CD4-positive, alpha-beta T cell treated with Interleukin-4 for 1 hour (primary cell): Measurements from ENCODE around the gene ZNF678.
"Not testable (repeated sequence)": the region's sequence is repeated elsewhere in the genome, so short reads cannot be mapped to it uniquely, and the experiment has no call there.

Experiments
- DNase-seq, 2 donors: peaks; one replicate each; pipeline ENCODE4 v3.0.0-alpha.2; 2020 to 2022

ZNF678 gene

DNA sequence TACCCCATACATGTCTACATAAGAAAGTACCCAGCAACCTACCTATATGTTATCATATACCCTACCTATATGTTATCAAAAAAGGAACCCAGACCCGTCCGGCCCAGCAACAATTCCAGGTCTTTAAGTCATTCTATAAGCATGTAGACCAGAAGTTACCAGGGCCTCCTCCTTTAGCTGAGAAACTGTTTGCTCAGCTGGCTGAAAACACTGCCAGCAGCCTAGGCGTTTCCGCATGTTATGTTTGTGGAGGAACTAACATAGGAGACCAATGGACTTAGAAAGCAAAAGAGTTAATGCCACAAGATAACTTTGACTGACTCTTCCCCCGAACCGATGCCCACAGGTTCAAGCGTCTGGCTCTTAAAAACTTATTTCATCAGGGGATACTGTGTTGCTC lies 7.1 kb upstream of the ZNF678 start:
- no peak for DNase-seq

DNA sequence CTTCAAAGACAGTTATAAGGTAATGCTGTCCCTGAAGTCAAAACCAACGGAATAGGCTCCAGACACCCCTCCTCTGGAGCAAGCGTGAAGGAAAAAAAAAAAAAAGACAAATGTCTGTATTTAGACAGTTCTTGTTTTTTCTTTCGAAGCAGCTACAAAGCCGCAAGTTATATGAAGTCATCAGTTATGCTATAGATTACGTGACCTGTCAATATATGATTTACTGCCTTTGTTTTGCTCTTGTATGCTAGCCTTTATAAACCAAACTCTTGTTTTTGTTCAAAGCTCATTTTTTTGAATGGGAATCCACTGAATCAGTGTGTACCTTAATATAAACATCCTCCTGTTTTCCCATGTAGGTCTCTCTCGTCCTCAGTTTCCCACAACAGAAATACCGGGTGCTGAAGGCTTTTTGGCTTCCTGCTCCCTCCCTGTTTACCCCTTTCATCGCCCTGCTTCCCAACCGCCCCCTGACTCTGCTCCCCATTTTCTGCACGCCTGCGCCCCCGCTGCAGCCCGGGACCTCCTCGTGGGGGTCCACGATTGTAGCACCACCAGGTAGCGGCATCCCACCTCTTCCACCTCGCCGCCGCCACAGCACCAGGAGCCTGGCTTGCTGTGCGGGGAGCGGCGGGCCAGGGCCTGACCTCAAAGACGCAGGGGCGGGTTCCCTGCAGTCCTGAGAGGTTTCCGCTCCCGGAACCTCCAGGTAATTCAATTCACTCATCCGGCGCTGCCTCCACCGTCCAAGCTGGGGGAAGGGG lies 5.2 kb upstream of the ZNF678 start:
- DNase-seq: no peak

DNA sequence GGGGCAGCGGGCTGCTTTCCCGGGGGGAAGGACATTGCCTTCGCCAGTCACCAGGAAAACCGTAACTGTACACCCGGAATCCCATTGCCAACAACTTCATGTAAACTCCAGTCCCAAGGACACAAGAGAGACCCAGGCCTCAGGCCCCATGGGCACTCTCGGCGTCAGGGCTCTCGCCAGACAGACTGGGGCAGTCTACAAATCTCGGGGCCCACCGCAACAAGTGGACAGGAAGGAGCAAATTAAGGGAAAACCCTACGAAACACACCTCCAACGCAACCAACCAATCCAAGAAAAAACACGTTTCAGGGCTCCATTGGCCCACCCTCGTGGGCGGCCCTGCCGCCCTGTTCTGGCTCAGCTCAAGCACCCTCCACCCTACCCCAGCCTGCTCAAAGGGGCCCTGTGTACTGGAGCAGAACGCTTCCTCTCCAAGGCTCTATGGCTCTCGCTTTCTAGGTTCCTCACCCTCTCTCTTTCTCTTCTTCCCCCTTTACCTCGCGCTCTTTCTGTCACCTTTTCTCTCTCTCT lies 4.6 kb upstream of the ZNF678 start:
- DNase-seq: no peak

GRCh38 chr1:227559499-227559898 lies 3.9 kb upstream of the ZNF678 start:
- DNase-seq: no peak

DNA sequence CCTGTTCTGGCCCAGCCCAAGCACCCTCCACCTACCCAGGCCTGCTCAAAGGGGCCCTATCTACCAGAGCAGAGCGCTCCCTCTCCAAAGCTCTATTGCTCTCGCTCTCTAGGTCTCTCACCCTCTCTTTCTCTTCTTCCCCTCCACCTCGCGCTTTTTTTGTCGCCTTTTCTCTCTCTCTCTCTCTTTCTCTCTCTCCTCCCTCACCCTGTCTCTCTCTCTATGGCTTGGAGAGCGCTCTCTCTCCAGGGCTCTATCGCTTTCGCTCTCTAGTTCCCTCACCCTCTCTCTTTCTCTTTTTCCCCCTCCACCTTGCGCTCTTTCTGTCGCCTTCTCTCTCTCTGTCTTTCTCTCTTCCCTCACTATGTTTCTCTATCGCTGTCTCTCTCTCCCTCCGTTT lies 3.4 kb upstream of the ZNF678 start:
- no peak for DNase-seq

DNA sequence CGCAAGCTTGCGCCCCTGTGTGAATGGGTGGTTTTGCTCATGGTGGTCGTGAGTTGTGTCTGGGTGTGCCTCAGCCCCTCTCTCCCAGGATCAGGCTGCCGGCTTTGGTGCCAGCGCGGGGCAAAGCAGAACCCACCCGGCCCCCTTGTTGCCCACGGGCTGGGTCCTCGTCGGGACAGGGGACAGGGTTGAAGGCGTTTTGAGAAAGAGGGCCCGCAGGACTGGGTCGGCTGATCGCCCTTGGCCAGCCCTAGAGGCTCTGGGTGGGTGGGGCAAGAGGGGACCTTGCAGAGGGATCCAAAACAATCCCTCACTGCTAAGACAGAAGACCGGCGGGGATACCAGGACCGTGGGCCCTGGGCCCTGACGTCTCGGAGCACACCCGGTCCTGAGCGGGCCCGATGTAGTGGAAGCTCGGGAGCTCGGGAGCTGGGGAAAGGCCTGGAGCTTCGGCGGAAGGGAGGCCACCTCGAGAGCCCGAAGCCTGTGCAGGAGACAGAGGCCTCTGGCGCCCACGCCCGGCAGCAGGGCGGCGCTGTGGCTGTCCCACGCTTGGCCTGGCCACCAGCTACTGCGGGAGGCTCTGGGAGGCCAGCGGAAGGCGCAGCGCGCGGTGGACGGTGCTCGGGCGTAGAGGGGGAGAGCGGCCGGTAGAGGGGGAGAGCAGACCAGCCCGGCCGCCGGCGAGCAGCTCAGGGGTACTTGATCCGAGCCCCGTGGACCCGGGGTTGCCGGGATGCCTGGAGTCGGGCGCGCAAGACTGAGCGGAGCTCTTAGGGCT lies 2.8 kb upstream of the ZNF678 start:
- DNase-seq: no peak

DNA sequence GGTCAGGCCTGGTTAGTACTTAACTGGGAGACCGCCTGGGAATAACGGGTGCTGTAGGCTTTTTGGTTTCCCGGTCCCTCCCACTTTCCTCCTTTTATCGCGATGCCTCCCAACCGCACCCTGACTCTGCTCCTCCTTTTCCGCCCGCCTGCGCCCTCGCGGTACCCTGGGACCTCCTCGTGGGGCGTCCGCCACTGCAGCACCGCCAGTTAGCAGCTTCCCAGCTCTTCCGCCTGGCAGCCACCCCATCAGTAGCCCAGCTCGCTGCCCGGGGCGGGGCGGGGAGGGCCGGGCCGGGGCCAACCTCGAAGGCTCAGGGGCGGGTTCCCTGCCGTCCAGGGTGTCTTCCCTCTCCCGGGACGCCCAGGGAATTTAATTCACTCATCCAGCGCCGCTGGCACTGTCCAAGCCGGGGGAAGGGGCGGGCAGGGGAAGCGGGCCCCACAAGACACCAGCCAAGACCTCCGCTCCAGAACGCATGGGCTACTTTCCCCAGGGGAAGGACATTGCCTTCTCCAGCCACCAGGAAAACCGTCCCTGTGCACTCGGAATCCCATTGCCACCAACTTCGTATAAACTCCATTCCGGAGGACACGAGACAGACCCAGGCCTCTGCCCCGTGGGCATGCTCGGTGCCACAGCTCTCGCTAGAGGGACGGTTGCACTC lies 2.0 kb upstream of the ZNF678 start:
- DNase-seq: no peak

DNA sequence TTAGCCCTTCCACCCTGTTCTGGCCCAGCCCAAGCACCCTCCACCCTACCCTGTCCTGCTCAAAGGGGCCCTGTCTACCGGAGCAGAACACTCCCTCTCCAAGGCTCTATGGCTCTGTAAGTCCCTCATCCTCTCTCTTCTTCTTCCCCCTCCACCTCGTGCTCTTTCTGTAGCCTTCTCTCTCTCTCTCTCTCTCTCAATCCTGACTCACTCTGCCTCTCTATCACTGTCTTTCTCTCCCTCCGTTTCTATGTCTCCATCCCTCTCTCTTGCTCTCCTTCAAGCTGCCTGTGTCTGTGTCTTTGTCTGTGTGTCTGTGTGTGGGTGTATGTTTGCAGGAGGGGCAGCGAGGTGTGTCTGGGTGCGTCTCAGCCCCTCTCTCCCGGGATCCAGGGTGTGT lies 1.3 kb upstream of the ZNF678 start:
- no peak for DNase-seq

DNA sequence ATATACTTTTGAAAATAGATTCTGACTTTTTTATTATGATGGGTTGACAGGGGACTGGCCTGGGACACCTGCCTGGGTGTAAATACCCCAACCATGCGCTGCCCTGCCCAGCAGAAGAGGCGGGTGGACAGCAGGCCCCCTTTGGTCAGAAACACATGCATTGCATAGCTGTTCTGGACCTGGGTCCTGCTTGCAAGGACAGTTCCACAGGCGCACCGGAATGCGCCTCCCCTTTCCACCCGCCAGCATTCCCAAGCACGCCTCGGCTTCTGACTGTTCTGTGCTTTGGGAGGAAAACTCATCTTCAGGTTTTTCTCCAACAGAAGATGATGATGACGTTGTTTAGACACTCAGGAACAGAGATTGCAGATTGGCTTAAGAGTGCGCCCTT lies 428 bp upstream of the ZNF678 start:
- no peak for DNase-seq

GRCh38 chr1:227567256-227567655 lies 3.9 kb downstream of the ZNF678 start:
- DNase-seq: no peak

- DNase-seq: no peak
Measured at GRCh38 chr1:227568593-227568992, 5.2 kb downstream of the ZNF678 start.

- no peak for DNase-seq
Measured at GRCh38 chr1:227572752-227573151, 9.4 kb downstream of the ZNF678 start.

DNA sequence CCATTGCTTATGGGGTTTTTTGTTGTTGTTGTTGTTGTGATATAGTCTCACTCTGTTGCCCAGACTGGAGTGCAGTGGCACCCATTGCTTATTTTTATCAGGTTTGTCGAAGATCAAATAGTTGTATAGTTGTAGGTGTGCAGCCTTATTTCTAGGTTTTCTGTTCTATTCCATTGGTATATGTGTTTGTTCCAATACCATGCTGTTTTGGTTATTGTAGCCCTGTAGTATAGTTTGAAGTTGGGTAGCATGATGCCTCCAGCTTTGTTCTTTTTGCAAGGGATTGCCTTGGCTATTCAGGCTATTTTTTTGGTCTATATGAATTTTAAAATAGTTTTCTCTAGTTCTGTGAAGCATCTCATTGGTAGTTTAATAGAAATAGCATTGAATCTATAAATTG lies 11.6 kb downstream of the ZNF678 start:
- no peak for DNase-seq

GRCh38 chr1:227576189-227576588 lies 12.8 kb downstream of the ZNF678 start:
- DNase-seq: no peak

- no peak for DNase-seq
Measured at GRCh38 chr1:227577500-227577899, 14.1 kb downstream of the ZNF678 start.

DNA sequence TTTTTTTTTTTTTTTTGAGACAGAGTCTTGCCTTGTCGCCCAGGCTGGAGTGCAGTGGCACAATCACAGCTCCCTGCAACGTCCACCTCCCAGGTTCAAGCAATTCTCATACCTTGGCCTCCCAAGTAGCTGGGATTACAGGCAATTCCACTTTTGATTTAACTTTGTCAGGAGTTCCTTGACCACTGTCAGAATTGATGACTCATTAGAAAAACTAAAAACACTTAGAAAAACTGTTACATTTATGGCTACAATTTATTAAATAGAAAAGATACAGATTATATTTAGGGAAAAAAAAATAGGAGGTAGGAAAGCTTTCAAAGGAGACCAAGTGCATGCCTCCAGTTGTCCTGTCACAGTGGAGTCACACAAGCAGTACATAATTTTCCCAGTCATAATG lies 20.0 kb downstream of the ZNF678 start:
- no peak for DNase-seq

DNA sequence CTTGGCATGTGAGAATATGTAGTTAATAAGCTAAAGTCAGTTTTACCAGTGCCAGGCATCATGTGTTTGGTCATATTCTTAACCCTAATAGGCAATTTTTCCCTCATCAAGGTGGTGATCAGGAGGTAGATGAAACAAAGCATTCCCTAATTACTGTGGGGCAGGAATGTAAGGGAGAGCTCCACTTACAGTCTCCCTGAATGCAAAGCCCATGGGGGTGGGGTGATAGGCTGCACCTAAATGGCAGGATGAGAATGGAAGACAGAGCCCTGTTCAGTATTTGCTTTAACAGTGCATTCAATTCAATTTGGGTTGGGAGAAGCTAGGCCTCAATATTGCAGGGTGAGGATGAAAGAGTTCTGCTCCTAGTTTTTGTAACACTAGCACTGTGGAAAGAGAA lies 23.4 kb downstream of the ZNF678 start:
- no peak for DNase-seq

- DNase-seq: no peak
Measured at GRCh38 chr1:227587968-227588367, 24.6 kb downstream of the ZNF678 start.

DNA sequence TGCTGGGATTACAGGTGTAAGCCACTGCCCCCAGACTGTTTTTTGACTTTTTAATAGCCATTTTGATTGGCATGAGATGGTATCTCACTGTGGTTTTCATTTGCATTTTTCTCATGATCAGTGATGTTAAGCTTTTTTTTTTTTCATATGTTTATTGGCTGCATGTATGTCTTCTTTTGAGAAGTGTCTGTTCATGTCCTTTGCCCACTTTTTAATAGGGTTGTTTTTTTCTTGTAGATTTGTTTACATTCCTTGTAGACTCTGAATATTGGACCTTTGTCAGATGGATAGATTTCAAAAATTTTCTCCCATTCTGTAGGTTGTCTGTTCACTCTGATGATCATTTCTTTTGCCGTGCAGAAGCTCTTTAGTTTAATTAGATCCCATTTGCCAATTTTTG lies 25.4 kb downstream of the ZNF678 start:
- not testable (repeated sequence) for DNase-seq

- not testable (repeated sequence) for DNase-seq
Measured at GRCh38 chr1:227589777-227590176, 26.4 kb downstream of the ZNF678 start.

GRCh38 chr1:227596222-227596621 lies 32.9 kb downstream of the ZNF678 start:
- not testable (repeated sequence) for DNase-seq

GRCh38 chr1:227603327-227603726 lies 40.0 kb downstream of the ZNF678 start:
- no peak for DNase-seq

DNA sequence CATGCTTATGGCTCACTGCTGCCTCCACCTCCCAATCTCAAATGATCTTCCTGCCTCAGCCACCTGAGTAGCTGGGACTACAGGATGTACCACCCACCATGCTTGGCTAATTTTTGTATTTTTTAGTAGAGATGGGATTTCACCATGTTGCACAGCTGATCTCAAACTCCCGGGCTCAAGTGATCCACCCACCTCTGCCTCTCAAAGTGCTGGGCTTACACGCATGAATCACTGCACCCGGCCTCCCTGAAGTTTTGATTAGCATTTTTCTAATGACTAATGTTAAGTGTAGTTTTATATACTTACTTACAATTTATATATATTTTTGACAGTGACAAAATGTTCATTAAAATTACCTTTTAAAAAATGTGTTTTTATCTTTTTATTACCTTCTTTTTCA lies 41.1 kb downstream of the ZNF678 start:
- no peak for DNase-seq

DNA sequence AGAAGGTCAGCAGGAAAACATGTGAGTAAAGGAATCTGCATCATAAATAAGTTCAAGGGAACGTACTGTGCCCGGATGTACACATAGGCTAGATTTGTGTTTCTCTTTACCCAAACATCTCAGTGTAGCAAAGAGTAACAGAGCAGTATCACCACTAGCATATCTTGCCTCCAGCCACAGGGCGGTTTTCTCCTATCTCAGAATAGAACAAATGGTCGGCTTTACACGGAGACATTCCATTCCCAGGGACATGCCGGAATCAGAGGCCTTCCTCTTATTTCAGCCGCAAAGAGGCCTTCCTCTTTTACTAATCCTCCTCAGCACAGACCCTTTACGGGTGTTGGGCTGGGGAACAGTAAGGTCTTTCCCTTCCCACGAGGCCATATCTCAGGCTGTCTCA lies 42.9 kb downstream of the ZNF678 start:
- not testable (repeated sequence) for DNase-seq
